Inflammatory macrophage treated with lipopolysaccharide for 4 hours (primary cell): ENCODE results near the gene DCAF12.

Source experiments
- DNase-seq: peaks from one replicate; pipeline ENCODE4 v3.0.0-alpha.2; 2020

Gene DCAF12

GRCh38 chr9:34124926-34125325 lies 1.6 kb downstream of the DCAF12 start:
- DNase-seq, result peak; percentile 74

- no peak for DNase-seq
Measured at GRCh38 chr9:34124099-34124498, 2.4 kb downstream of the DCAF12 start.

GRCh38 chr9:34123682-34124081 lies 2.8 kb downstream of the DCAF12 start:
- DNase-seq, result peak; percentile 95

- no peak for DNase-seq
Measured at GRCh38 chr9:34121996-34122395, 4.5 kb downstream of the DCAF12 start.

GRCh38 chr9:34119713-34120112 lies 6.8 kb downstream of the DCAF12 start:
- no peak for DNase-seq

GRCh38 chr9:34114436-34114835 lies 12.1 kb downstream of the DCAF12 start:
- no peak for DNase-seq

GRCh38 chr9:34106110-34106509 lies 20.4 kb downstream of the DCAF12 start:
- no peak for DNase-seq

GRCh38 chr9:34102796-34103195 lies 23.7 kb downstream of the DCAF12 start:
- no peak for DNase-seq

- DNase-seq, result no peak
Measured at GRCh38 chr9:34098307-34098706, 28.2 kb downstream of the DCAF12 start.

GRCh38 chr9:34097865-34098264 lies 28.6 kb downstream of the DCAF12 start:
- no peak for DNase-seq

- DNase-seq, result no peak
Measured at GRCh38 chr9:34096751-34097150, 29.7 kb downstream of the DCAF12 start.

GRCh38 chr9:34093578-34093977 lies 32.9 kb downstream of the DCAF12 start:
- DNase-seq, result no peak

- no peak for DNase-seq
Measured at GRCh38 chr9:34089311-34089710, 37.2 kb downstream of the DCAF12 start.

- DNase-seq, result peak; percentile 16
Measured at GRCh38 chr9:34087370-34087769, 39.1 kb downstream of the DCAF12 start.

GRCh38 chr9:34086864-34087263 lies 39.6 kb downstream of the DCAF12 start:
- peak; percentile 87 for DNase-seq

GRCh38 chr9:34085581-34086500 lies 40.7 kb downstream of the DCAF12 start:
- DNase-seq, result no peak

GRCh38 chr9:34084562-34084961 lies 41.9 kb downstream of the DCAF12 start:
- no peak for DNase-seq

GRCh38 chr9:34079181-34079580 lies 47.3 kb downstream of the DCAF12 start:
- peak; percentile 13 for DNase-seq

- no peak for DNase-seq
Measured at GRCh38 chr9:34072868-34073590, 53.5 kb downstream of the DCAF12 start.

GRCh38 chr9:34072410-34072809 lies 54.1 kb downstream of the DCAF12 start:
- no peak for DNase-seq

- no peak for DNase-seq
Measured at GRCh38 chr9:34070606-34071324, 55.7 kb downstream of the DCAF12 start.

GRCh38 chr9:34069831-34070230 lies 56.7 kb downstream of the DCAF12 start:
- no peak for DNase-seq

- DNase-seq, result no peak
Measured at GRCh38 chr9:34065541-34065940, 61.0 kb downstream of the DCAF12 start.
